Thyroid gland (tissue), 4 donors: ENCODE measurements around the gene PPHLN1. TPM values are rescaled to one million over a fixed set of nuclear protein-coding genes. Genes with fewer than 3 reads are reported as not detected.

Experiments
- DNase-seq, 2 donors: peaks; one replicate each; pipeline ENCODE4 v3.0.0-alpha.2; 2019
- H3K27ac ChIP-seq, 3 donors: fragments of 200-600 bp; sonication (generic); 1 replicate in 2 of 3; 2 replicates in 1 of 3; pipeline ENCODE4 v1.5.1; 2016 to 2019; ENCODE audit warnings: mild to moderate bottlenecking in 1 of 3, moderate library complexity in 1 of 3
- H3K27me3 ChIP-seq: fragments of 200-600 bp; sonication (generic); one replicate; pipeline ENCODE4 v1.5.1; 2019
- H3K36me3 ChIP-seq, 2 donors: fragments of 200-600 bp; sonication (generic); one replicate each; pipeline ENCODE4 v1.5.1; 2016 to 2019
- H3K4me1 ChIP-seq, 2 donors: fragments of 200-600 bp; sonication (generic); one replicate each; pipeline ENCODE4 v1.5.1; 2017 to 2019
- H3K4me3 ChIP-seq, 3 donors: fragments of 200-600 bp; sonication (generic); replicated peaks in 1 of 3; 1 replicate in 2 of 3; 2 replicates in 1 of 3; pipeline ENCODE4 v1.5.1; 2016; ENCODE audit warnings: mild to moderate bottlenecking in 1 of 3
- H3K9me3 ChIP-seq: fragments of 200-600 bp; sonication (generic); one replicate; pipeline ENCODE4 v1.5.1; 2017
- POLR2A ChIP-seq, 2 donors: fragments of 450-650 bp; IDR thresholded peaks; one replicate each; pipeline ENCODE4 v1.6.1; 2017; ENCODE audit warnings: antibody characterized with exemption in 2 of 2, mild to moderate bottlenecking in 2 of 2, moderate library complexity in 1 of 2
- WGBS, 2 donors: methylation state at CpG; one replicate each; pipeline ENCODE4 v1.1.5; 2017; 5-methylcytosine and 5-hydroxymethylcytosine counted together
- intact Hi-C: fragments of 100-400 bp; cut with DNase I; formaldehyde crosslinking; loops from one replicate; pipeline ENCODE4 v1.15.1; 2023
- total RNA-seq, 4 donors: library from RNA; depleted of rRNA; stranded (reverse); fragments of >200 nt; gene quantifications; one replicate each; pipeline ENCODE4 v1.2.3, GENCODE V29; 2016
- TF ChIP-seq, protein P1 (sequence below), 6 experiments: fragments of 200-600 bp in 3 of 6; fragments of 450-650 bp in 3 of 6; sonication (generic) in 3 of 6; IDR thresholded peaks; one replicate each; pipeline ENCODE4 v1.5.1; 2016 to 2019; ENCODE audit warnings: antibody characterized with exemption in 6 of 6, mild to moderate bottlenecking in 2 of 6, inconsistent platforms in 1 of 6, moderate library complexity in 1 of 6

PPHLN1 gene
- total RNA-seq, 4 donors from 2014 or later = 57.9 to 91.3 (median 66.3) TPM

DNA sequence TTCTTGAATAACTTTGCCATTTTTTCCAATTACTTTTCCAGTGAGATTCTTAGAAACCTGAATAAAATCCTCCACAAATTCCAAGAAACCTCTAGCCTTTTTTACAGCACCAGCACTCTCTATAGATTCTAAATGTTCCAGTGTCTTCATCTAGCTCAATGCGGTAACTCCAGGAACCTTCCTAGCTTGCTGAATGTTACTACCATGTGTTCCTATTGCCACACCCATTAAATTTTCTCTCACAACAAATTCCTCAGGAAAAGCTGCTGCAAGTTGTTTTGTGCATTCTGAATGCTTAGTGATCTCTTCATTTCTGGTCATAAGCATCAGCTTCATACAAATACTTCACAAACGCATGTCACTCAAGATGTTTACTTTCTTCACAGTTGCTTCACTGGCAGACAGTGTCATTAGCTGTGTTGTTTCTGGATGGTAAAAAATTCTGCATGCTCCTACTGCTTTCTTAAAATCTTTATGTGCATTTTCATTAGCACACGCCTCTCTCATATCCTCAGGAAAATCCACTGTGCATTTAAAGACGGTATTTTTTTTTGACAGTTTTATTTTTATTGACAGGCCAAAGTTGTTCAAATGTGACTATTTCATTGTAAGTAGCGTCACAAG is 106.7 kb downstream of the PPHLN1 start:
- H3K27me3 ChIP-seq = no peaks in the 10 kb centered on the region
- H3K36me3 ChIP-seq = no peaks in the 10 kb centered on the region
- H3K4me1 ChIP-seq = no peaks in the 10 kb centered on the region
- WGBS, 2 donors = 97 to 98% methylated on average over 5 of the region's 5 CpGs
- no peak for TF ChIP-seq POLR2A (IDR thresholded peaks at IDR 0.05)
- TF ChIP-seq, protein P1, sequence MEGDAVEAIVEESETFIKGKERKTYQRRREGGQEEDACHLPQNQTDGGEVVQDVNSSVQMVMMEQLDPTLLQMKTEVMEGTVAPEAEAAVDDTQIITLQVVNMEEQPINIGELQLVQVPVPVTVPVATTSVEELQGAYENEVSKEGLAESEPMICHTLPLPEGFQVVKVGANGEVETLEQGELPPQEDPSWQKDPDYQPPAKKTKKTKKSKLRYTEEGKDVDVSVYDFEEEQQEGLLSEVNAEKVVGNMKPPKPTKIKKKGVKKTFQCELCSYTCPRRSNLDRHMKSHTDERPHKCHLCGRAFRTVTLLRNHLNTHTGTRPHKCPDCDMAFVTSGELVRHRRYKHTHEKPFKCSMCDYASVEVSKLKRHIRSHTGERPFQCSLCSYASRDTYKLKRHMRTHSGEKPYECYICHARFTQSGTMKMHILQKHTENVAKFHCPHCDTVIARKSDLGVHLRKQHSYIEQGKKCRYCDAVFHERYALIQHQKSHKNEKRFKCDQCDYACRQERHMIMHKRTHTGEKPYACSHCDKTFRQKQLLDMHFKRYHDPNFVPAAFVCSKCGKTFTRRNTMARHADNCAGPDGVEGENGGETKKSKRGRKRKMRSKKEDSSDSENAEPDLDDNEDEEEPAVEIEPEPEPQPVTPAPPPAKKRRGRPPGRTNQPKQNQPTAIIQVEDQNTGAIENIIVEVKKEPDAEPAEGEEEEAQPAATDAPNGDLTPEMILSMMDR (IDR thresholded peaks at IDR 0.05) = no peak
- intact Hi-C loops = no loop called here
- DNase-seq = no peak
- H3K4me3 ChIP-seq = no peak overlapping the region
- no peaks in the 10 kb centered on the region for H3K9me3 ChIP-seq
- no peak overlapping the region for H3K27ac ChIP-seq

DNA sequence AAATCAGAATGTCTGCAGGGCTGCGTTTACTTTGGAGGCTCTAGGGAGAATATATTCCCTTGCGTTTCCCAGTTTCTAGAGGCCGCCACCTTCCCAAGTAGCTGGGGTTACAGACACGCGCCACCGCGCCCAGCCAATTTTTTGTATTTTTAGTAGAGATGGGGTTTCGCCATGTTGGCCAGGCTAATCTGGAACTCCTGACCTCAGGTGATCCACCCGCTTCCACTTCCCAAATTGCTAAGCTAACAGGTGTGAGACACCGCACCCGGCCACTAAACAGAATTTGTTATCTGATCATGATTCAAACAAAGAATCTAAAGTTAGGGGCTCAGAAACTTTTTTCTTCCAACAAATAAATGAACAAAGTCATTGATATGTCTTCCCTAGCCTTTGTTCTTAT is 114.6 kb downstream of the PPHLN1 start:
- TF ChIP-seq, protein P1 (IDR thresholded peaks at IDR 0.05) = no peak
- no peak for TF ChIP-seq POLR2A (IDR thresholded peaks at IDR 0.05)
- H3K4me3 ChIP-seq = no peak overlapping the region
- no peak for DNase-seq
- peaks cover 0 to 7% of the 10 kb centered on the region in 2 donors for H3K36me3 ChIP-seq
- H3K4me1 ChIP-seq = no peaks in the 10 kb centered on the region
- H3K27ac ChIP-seq = no peak overlapping the region
- H3K27me3 ChIP-seq = no peaks in the 10 kb centered on the region
- intact Hi-C loops = no loop called here
- 97% methylated on average over 11 of the region's 11 CpGs for WGBS, 2 donors
- H3K9me3 ChIP-seq = no peaks in the 10 kb centered on the region

DNA sequence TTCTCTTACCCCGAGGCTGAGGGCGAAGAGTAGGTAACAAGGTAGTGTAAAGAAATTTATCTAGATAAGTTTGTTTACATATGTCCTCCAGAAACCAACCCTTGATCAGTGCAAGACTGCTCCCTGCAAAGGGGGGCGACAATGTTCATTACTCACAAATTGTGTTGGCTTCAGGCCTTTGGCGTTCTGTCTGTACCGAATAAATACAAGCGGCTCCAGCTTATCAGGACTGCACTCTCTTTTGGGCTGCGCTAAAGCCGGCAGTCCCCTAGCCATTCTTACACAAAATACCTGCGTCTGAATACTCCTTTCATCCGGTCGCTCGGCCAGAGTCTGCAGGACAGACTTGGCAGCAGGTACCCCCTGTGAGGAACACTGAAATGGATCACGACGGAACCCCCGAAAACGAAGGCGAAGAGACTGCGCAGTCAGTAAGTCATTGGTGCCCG is 116.4 kb downstream of the PPHLN1 start:
- H3K27me3 ChIP-seq = no peaks in the 10 kb centered on the region
- no peak overlapping the region for H3K4me3 ChIP-seq
- no peak overlapping the region for H3K27ac ChIP-seq
- intact Hi-C loops = no loop called here
- peaks cover 5 to 10% of the 10 kb centered on the region in 2 donors for H3K4me1 ChIP-seq
- H3K9me3 ChIP-seq = no peaks in the 10 kb centered on the region
- TF ChIP-seq, protein P1 (IDR thresholded peaks at IDR 0.05) = no peak
- no peak for TF ChIP-seq POLR2A (IDR thresholded peaks at IDR 0.05)
- no peak for DNase-seq
- WGBS, 2 donors = 89 to 93% methylated on average over 19 of the region's 19 CpGs
- H3K36me3 ChIP-seq = peaks cover 0 to 7% of the 10 kb centered on the region in 2 donors

DNA sequence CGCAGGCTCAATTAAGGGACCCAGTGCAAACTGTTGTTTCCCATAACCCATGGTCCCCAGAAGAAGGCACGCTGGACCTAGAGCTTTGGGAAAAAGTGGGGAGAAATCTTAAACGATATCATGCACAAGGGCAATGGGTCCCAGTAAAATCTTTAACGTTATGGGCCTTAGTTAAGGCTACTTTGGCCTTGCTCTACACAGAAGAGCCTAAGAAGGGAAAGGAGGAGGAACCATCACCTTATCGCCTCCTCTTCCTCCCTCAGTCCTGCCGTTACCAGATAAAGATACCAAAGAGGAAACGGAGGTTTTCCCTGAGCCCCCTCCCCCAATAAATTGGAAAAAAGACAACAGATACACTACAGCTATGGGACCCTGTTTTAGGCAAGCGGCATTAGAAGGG is 116.9 kb downstream of the PPHLN1 start:
- Histone ChIP-seq H3K36me3 (peaks cover 0 to 7% of the 10 kb centered on the region in 2 donors), H3K4me1 (peaks cover 11 to 15% of the 10 kb centered on the region in 2 donors), H3K27ac (no peak overlapping the region), H3K9me3 (no peaks in the 10 kb centered on the region), H3K4me3 (no peak overlapping the region), H3K27me3 (no peaks in the 10 kb centered on the region)
- TF ChIP-seq POLR2A (IDR thresholded peaks at IDR 0.05) = no peak
- TF ChIP-seq, protein P1 (IDR thresholded peaks at IDR 0.05) = no peak
- 94 to 96% methylated on average over 8 of the region's 8 CpGs for WGBS, 2 donors
- no peak for DNase-seq
- intact Hi-C loops = no loop called here

DNA sequence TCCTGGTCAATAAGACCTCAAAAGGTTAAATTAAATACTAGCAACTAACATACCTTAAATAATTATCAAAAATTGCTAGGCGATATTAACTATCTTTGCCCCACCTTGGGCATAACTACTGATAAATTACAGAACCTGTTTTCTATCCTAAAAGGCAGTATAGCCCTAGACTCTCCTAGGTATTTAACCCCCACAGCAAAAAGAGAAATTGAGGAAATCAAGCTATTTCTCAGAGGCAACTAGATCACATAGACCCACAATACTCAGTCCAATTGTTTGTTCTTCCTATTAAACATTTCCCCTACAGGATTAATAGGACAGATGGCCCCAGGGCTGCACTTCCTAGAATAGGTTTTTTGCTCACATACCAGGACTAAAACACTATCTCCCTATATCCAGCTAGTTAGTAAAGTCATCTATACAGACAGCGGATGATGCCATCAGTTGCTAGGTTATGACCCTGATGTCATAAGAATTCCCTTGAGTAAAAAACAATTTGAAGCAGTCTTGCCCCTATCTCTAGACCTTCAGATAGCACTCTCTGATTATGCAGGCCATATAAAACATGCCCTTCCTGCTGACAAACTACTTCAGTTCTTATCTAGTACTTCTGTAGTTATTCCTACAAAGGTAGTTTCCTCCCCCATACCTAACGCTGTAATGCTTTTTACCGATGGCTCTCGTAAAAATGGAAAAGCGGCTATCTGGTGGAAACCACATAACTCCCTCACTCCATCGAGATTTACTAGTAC is 118.4 kb downstream of the PPHLN1 start:
- no peak overlapping the region for H3K4me3 ChIP-seq
- peaks cover 0 to 7% of the 10 kb centered on the region in 2 donors for H3K36me3 ChIP-seq

More for the DNA sequence above, 118.4 kb downstream of the PPHLN1 start:
- no peak overlapping the region for H3K27ac ChIP-seq
- 97 to 98% methylated on average over 7 of the region's 7 CpGs for WGBS, 2 donors
- H3K4me1 ChIP-seq = peaks cover 11 to 15% of the 10 kb centered on the region in 2 donors
- TF ChIP-seq POLR2A (IDR thresholded peaks at IDR 0.05) = no peak
- TF ChIP-seq, protein P1 (IDR thresholded peaks at IDR 0.05) = no peak
- intact Hi-C loops = no loop called here
- DNase-seq = no peak
- H3K27me3 ChIP-seq = no peaks in the 10 kb centered on the region
- no peaks in the 10 kb centered on the region for H3K9me3 ChIP-seq
